HFF-Myc (cell line): ENCODE results near the gene SLC37A4.
A peak's percentile ranks its signal among the peaks of the same experiment; 100 is the strongest.
"Not testable (repeated sequence)": the region's sequence is repeated elsewhere in the genome, so short reads cannot be mapped to it uniquely, and the experiment has no call there.

Source experiments
- DNase-seq: peaks from one replicate; pipeline ENCODE4 v3.0.0-alpha.2; 2011; ENCODE audit warnings: low read depth; ENCODE audit errors: extremely low read depth
- H3K4me3 ChIP-seq: replicated peaks from 2 replicates; pipeline ENCODE4 v1.5.1; 2011; ENCODE audit warnings: low read depth, mild to moderate bottlenecking, control low read depth, low read length
- CTCF ChIP-seq: IDR thresholded peaks from 2 replicates; pipeline ENCODE4 v1.5.1; 2012; ENCODE audit warnings: mild to moderate bottlenecking, low read depth, low read length, control low read depth; ENCODE audit errors: missing control alignments

SLC37A4 gene

DNA sequence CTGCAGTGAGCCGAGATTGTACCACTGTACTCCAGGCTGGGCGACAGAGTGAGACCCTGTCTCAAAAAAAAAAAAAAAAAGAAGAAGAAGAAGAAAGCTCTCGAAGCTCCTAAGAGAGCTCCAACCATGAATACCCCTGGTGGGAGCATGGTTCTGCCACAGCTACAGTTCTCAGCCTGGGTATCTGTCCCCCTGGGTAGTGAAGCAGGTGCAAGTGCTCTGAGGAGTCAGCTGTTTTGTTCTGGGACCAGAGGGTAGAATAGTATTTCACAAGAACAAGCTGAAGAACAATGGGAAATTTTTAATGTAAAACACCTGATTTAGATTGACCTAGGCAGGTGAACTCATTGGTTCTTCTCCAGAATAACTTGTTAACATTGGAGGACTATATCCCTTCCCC is 30.6 kb upstream of the SLC37A4 start:
- no peak for TF ChIP-seq CTCF
- no peak overlapping the region for H3K4me3 ChIP-seq
- DNase-seq, result no peak

DNA sequence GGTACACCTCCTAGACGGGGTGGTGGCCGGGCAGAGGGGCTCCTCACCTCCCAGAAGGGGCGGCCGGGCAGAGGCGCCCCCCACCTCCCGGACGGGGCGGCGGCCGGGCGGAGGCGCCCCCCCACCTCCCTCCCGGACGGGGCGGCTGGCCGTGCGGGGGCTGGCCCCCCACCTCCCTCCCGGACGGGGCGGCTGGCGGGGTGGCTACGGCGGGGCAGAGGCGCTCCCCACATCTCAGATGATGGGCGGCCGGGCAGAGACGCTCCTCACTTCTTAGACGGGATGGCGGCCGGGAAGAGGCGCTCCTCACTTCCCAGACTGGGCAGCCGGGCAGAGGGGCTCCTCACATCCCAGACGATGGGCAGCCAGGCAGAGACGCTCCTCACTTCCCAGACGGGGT is 28.5 kb upstream of the SLC37A4 start:
- not testable (repeated sequence) for DNase-seq, H3K4me3 ChIP-seq

GRCh38 chr11:119057000-119057769 is 26.5 kb upstream of the SLC37A4 start, which contains the start of gene HYOU1:
TSS of gene HYOU1 (minus strand) at chr11:119057205. CDS start at chr11:119056160, 1,045 bp downstream.
- TF ChIP-seq CTCF, result peak; percentile 17
- DNase-seq, result peak; percentile 65
- peak within 1 kb of the TSS; percentile 88 for H3K4me3 ChIP-seq

- DNase-seq, result no peak
- TF ChIP-seq CTCF, result no peak
- H3K4me3 ChIP-seq, result peak overlapping the region; percentile 88
These were observed 25.8 kb upstream of the SLC37A4 start for GRCh38 chr11:119056421-119056999.

DNA sequence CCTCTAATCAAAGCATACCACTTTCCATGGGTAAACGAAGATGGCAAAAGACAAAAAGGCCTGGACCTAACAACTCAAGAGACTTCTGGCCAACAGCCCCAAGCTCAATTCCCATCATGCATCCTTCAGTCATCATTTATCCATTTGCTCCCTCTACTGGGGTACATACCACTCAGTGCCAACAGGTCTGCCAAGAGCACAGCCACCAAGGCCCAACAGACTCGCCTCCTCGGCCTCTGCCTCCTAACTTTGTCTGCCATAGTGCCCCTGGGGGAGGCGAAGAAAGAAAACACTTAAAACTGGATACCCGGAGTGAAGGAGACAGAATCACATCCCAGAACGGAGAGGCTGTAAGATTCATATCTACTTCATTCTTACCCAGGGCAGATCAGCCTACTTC is 25.2 kb upstream of the SLC37A4 start:
- DNase-seq, result no peak
- peak overlapping the region; percentile 88 for H3K4me3 ChIP-seq
- TF ChIP-seq CTCF, result peak; percentile 29

DNA sequence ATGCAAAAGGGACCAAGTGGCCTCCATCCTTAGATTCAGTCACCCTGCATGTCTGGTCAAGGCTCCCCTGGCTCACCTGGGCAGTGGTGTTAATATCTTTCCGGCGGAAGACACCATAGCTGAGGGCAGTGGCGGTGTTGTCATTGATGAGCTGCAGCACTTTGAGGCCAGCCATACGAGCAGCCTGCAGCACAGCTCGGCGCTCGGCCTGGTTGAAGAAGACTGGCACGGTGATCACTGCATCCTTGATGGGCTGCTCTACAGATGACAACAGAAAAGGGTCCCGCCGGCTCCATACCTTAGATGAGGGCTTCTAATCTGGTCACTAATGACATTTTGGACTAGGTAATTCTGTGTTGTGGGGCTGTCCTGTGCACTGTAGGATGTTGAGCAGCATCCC is 23.7 kb upstream of the SLC37A4 start:
- TF ChIP-seq CTCF, result no peak
- no peak overlapping the region for H3K4me3 ChIP-seq
- DNase-seq, result no peak

GRCh38 chr11:119052163-119052814 is 21.6 kb upstream of the SLC37A4 start:
- no peak for DNase-seq
- H3K4me3 ChIP-seq, result no peak overlapping the region
- no peak for TF ChIP-seq CTCF
